GM12878 (cell line): ENCODE data around the gene EMC6. TPM values are rescaled to one million over a fixed set of nuclear protein-coding genes. Genes with fewer than 3 reads are reported as not detected.

Experiments
- ATAC-seq: fragments of 200-7000 bp; cut with Tn5 transposase; 3 replicates; pipeline ENCODE4 v1.9.1; 2020; ENCODE audit warnings: mild to moderate bottlenecking, moderate library complexity
- BruUV-seq: library from RNA; stranded (reverse); fragments of 400-500 nt; replicated peaks from 2 replicates; lab custom pipeline; 2021; lab: Mats Ljungman, UMichigan
- CTCF ChIA-PET: fragments of 300-600 bp; sonication (Branson Sonifier 250); formaldehyde crosslinking; extraction: SDS; loops from one replicate; lab custom pipeline; 2021; ENCODE audit warnings: inconsistent platforms; lab: Yijun Ruan, JAX
- POLR2A ChIA-PET: fragments of 350-600 bp; formaldehyde crosslinking; extraction: SDS; loops from one replicate; lab custom pipeline; 2021; ENCODE audit warnings: inconsistent platforms; lab: Charles Lee
- RAD21 ChIA-PET: fragments of 300-600 bp; sonication (Branson Sonifier 250); formaldehyde crosslinking; loops from one replicate; lab custom pipeline; 2023; ENCODE audit warnings: antibody characterized with exemption; ENCODE audit not compliant: unreplicated experiment; lab: Charles Lee
- SMC1A ChIA-PET: fragments of 300-600 bp; sonication (Branson Sonifier 250); formaldehyde crosslinking; loops from one replicate; lab custom pipeline; 2023; ENCODE audit not compliant: unreplicated experiment, uncharacterized antibody; lab: Charles Lee
- DNase-seq: peaks from one replicate; pipeline ENCODE4 v3.0.0-alpha.2; 2011; ENCODE audit warnings: low read depth, low spot score
- FAIRE-seq: peaks from 3 replicates; lab custom pipeline; 2011; peaks lifted over from hg19 to GRCh38; lab: Jason Lieb, UNC
- H2AFZ ChIP-seq: 2 replicates; pipeline ENCODE4 v1.6.0; 2011; ENCODE audit warnings: low read depth, low read length, control low read depth; ENCODE audit not compliant: control insufficient read depth
- H3K27ac ChIP-seq: 2 replicates; pipeline ENCODE4 v1.5.1; 2011; ENCODE audit warnings: control low read depth; ENCODE audit not compliant: control insufficient read depth, insufficient read depth
- H3K27me3 ChIP-seq, 2 experiments: replicated peaks in 1 of 2; 2 replicates each; pipeline versions ENCODE4 v1.6.0 to v1.6.1; 2011; ENCODE audit warnings: low read length in 1 of 2; ENCODE audit not compliant: control insufficient read depth in 2 of 2, insufficient read depth in 2 of 2
- H3K36me3 ChIP-seq, 2 experiments: 2 replicates each; pipeline ENCODE4 v1.5.1; 2011; ENCODE audit warnings: low read length in 1 of 2; ENCODE audit not compliant: control insufficient read depth in 2 of 2, insufficient read depth in 2 of 2
- H3K4me1 ChIP-seq: 2 replicates; pipeline ENCODE4 v1.6.1; 2011; ENCODE audit warnings: mild to moderate bottlenecking, low read length, moderate library complexity, mixed read lengths; ENCODE audit not compliant: control insufficient read depth, insufficient read depth
- H3K4me2 ChIP-seq: 2 replicates; pipeline ENCODE4 v1.6.0; 2011; ENCODE audit warnings: control low read depth; ENCODE audit not compliant: control insufficient read depth, insufficient read depth
- H3K4me3 ChIP-seq: fragments of 200-600 bp; sonication (generic); 2 replicates; pipeline ENCODE4 v1.5.1; 2016
- H3K79me2 ChIP-seq: 2 replicates; pipeline ENCODE4 v1.6.0; 2011; ENCODE audit warnings: low read length; ENCODE audit not compliant: control insufficient read depth, insufficient read depth
- H3K9ac ChIP-seq: 2 replicates; pipeline ENCODE4 v1.8.0; 2011; ENCODE audit warnings: low read length, control low read depth, mixed read lengths; ENCODE audit not compliant: control insufficient read depth, insufficient read depth
- H3K9me3 ChIP-seq: replicated peaks from 3 replicates; pipeline ENCODE4 v1.5.1; 2011; ENCODE audit warnings: mild to moderate bottlenecking, low read length; ENCODE audit not compliant: control insufficient read depth, insufficient read depth
- H4K20me1 ChIP-seq: 2 replicates; pipeline ENCODE4 v1.6.0; 2011; ENCODE audit not compliant: control insufficient read depth, insufficient read depth
- ATF3 ChIP-seq: IDR thresholded peaks from 2 replicates; pipeline ENCODE4 v1.6.1; 2011; ENCODE audit warnings: low read depth, mild to moderate bottlenecking, low read length, moderate library complexity, borderline replicate concordance; ENCODE audit errors: extremely low read depth
- CBFB ChIP-seq: IDR thresholded peaks from 2 replicates; pipeline ENCODE4 v1.6.1; 2016; ENCODE audit warnings: antibody characterized with exemption, low read depth
- IRF5 ChIP-seq: fragments of 450-650 bp; IDR thresholded peaks from 2 replicates; pipeline ENCODE4 v1.6.1; 2017; ENCODE audit warnings: borderline replicate concordance
- LARP7 ChIP-seq: fragments of 450-650 bp; IDR thresholded peaks from 2 replicates; pipeline ENCODE4 v1.6.1; 2017; ENCODE audit warnings: mild to moderate bottlenecking
- NKRF ChIP-seq: fragments of 450-650 bp; conservative IDR thresholded peaks from 2 replicates; pipeline ENCODE4 v1.6.1; 2017; ENCODE audit warnings: mild to moderate bottlenecking, moderate library complexity
- RELB ChIP-seq: fragments of 450-650 bp; IDR thresholded peaks from 2 replicates; pipeline ENCODE4 v1.6.1; 2017; ENCODE audit warnings: low read depth, mild to moderate bottlenecking, moderate library complexity
- REST ChIP-seq: IDR thresholded peaks from 2 replicates; pipeline ENCODE4 v1.6.1; 2012; ENCODE audit warnings: mild to moderate bottlenecking, low read depth, low read length
- SKIL ChIP-seq: fragments of 450-650 bp; IDR thresholded peaks from 2 replicates; pipeline ENCODE4 v1.6.1; 2017; ENCODE audit warnings: mild to moderate bottlenecking, low read depth, inconsistent platforms; ENCODE audit not compliant: poor library complexity, severe bottlenecking
- SUPT20H ChIP-seq: IDR thresholded peaks from 2 replicates; pipeline ENCODE4 v1.6.1; 2011; ENCODE audit warnings: low read depth, mild to moderate bottlenecking, low read length, moderate library complexity, borderline replicate concordance; ENCODE audit not compliant: control insufficient read depth
- WRNIP1 ChIP-seq: IDR thresholded peaks from 2 replicates; pipeline ENCODE4 v1.6.1; 2011; ENCODE audit warnings: low read depth, low read length, improper control_type of control experiment, borderline replicate concordance
- YBX1 ChIP-seq: fragments of 450-650 bp; IDR thresholded peaks from 2 replicates; pipeline ENCODE4 v1.6.1; 2016; ENCODE audit warnings: antibody characterized with exemption
- ZSCAN29 ChIP-seq: fragments of 450-650 bp; IDR thresholded peaks from 2 replicates; pipeline ENCODE4 v1.6.1; 2017; ENCODE audit warnings: mild to moderate bottlenecking, moderate library complexity
- WGBS: methylation state at CpG from one replicate; pipeline ENCODE4 v1.1.6; 2016; ENCODE audit warnings: low lambda C conversion rate; ENCODE audit not compliant: insufficient replicate concordance, insufficient coverage; ENCODE audit errors: missing lambda C conversion rate; 5-methylcytosine and 5-hydroxymethylcytosine counted together
- in situ Hi-C: fragments of 300-500 bp; cut with MboI; formaldehyde crosslinking; loops from 9 replicates; pipeline ENCODE4 v1.14.3; 2018; ENCODE audit warnings: mixed read lengths
- intact Hi-C: fragments of 100-400 bp; cut with micrococcal nuclease; formaldehyde crosslinking; loops from one replicate; pipeline ENCODE4 v1.14.2; 2022; ENCODE audit not compliant: unreplicated experiment
- polyA plus RNA-seq, 11 experiments: library from polyadenylated mRNA; depleted of rRNA in 4 of 11; unstranded in 6 of 11; stranded (reverse) in 5 of 11; fragments of >200 nt; fragmentation: Nextera tagmentation in 4 of 11; fragmentation: Illumina TruSeq in 1 of 11; extraction: Ambion mirVana in 4 of 11; extraction: Trizol in 1 of 11; gene quantifications; 1 replicate in 1 of 11; 2 replicates in 10 of 11; pipeline versions ENCODE4 v1.2.1 to v1.2.3, GENCODE V29; 2011 to 2016; ENCODE audit warnings: inconsistent platforms in 2 of 11, missing spikeins in 2 of 11, low read depth in 1 of 11
- total RNA-seq, 4 experiments: library from RNA; depleted of rRNA in 3 of 4; stranded (reverse); fragments of >200 nt in 3 of 4; fragmentation: Illumina TruSeq in 1 of 4; extraction: Trizol in 1 of 4; gene quantifications; 2 replicates each; pipeline versions ENCODE4 v1.2.1 to v1.2.3, GENCODE V29; 2013 to 2021

The EMC6 gene
- total and polyA plus RNA-seq, 10 of the 15 experiments (the other 5 are each of a cell fraction or from before 2014, with no cell fraction given): 5.1 to 172 (median 35.9) TPM

GRCh38 chr17:3669085-3669347 lies 404 bp downstream of the EMC6 start:
- peak overlapping the region; percentile 96 for H2AFZ ChIP-seq

More at GRCh38 chr17:3669085-3669347, 404 bp downstream of the EMC6 start:
- intact Hi-C loops (loop anchor here (10.0 kb wide), 1 partner anchor 114 kb away; the partner anchor contains the start of gene TRPV3), in situ Hi-C loops (no loop called here)
- 2% methylated on average over 32 of the region's 32 CpGs for WGBS
- peak overlapping the region; percentile 98 for H3K9ac ChIP-seq
- ChIA-PET RAD21 (no interaction called here), SMC1A (no interaction called here), POLR2A (no interaction called here), CTCF (interaction anchor here (1.0 kb wide), 1 partner anchor 33 kb away, joined by 4 read pairs; the partner anchor contains the start of genes CTNS and SHPK)
- TSS peak; percentile 96 for BruUV-seq
- H3K79me2 ChIP-seq: peaks cover 20% of the 10 kb centered on the region
- no peaks in the 10 kb centered on the region for H4K20me1 ChIP-seq
- FAIRE-seq: no peak
- H3K4me3 ChIP-seq: peak overlapping the region; percentile 84
- H3K4me2 ChIP-seq: peak overlapping the region; percentile 97
- peak; percentile 13 for ATAC-seq
- TF ChIP-seq ZSCAN29 (no peak), ATF3 (no peak), WRNIP1 (no peak), CBFB (no peak), SKIL (no peak), REST (no peak), NKRF (0 out of 2 replicates have a peak, but pooled peaks have one; percentile 4), IRF5 (no peak), LARP7 (peak; percentile 73; the same call in 1 of the 2 replicates), RELB (peak; percentile 14; the same call in 1 of the 2 replicates), SUPT20H (no peak), YBX1 (no peak)
- no peaks in the 10 kb centered on the region for H3K27me3 ChIP-seq
- H3K9me3 ChIP-seq: no peaks in the 10 kb centered on the region
- no peaks in the 10 kb centered on the region for H3K36me3 ChIP-seq
- peaks cover 8% of the 10 kb centered on the region for H3K4me1 ChIP-seq
- peak overlapping the region; percentile 86 for H3K27ac ChIP-seq
- DNase-seq: no peak
